ENCODE results near the gene HCFC1R1.

The HCFC1R1 gene

DNA sequence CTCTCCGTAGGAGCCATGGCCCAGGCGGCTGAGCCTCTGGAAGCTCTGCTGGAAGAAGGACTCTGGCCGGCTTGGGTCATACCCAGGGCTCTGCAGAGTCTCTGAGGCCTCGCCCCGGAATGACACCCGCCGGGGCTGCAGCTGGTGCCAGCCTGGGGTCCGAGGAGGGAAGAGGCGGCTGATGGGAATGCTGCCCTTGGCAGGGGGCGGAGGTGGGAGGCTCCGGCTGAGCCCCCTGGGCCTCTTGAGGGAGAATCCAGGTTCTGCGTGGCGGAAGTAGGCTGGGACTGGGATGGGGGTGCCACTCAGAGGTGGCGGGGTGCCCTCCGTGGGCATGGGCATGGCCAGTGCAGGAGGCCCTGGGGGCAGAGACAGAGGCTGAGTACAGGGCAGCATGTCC lies 47.1 kb downstream of the HCFC1R1 start:
- no peak for DNase-seq (ENCODE audit: low read depth in 2 of 2, low spot score in 1 of 2)

DNA sequence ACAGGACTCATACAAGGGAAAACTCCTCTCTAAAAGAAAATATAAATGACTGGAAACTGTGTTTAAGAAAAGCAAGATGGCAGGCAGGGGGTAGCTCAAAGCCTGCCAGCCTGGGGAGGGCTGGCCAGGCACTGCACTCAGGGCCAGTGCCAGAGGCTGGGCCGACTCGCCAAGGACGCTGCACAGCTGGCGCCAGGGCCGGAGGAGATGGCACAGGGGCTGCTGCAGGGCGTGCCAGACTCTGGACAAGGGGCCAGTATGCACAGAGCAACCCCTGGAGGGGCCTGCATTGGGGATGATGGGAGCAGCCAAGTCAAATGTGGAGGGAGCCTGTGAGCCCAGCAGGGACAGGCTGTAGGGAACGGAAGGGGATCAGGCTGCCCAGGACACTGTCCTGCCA lies 47.5 kb downstream of the HCFC1R1 start:
- no peak for DNase-seq (ENCODE audit: low read depth in 2 of 2, low spot score in 1 of 2)

DNA sequence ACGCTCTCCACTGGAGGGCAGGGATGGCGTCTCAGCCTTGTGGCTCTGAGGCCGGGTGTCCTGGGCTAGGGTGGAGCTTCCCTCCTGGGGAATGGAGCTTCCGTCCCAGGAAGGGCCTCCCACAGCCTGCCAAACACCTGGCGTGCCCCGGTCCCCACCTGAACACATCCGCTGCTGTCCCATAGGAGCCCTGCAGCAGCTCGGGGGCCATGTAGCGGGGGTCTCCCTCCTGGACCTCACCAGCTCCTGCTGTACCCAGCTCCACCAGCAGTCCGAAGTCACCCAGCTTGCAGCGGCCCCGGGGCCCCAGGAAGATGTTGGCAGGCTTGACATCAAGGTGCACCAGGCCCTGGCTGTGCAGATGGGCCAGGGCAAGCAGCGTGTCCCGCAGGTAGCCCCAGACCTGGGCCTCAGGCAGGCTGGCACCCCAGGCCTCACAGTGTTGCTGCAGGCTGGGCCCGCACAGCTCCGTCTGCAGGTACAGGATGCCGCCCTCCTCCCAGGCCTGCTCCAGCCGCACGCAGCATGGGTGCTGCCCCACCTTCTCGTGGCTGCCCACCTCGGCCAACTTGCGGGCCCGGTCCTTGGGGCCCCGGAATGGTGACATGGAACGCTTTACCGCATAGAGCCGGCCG lies 48.5 kb downstream of the HCFC1R1 start:
- DNase-seq (ENCODE audit: low read depth in 2 of 2, low spot score in 1 of 2): no peak

- no peak for DNase-seq (ENCODE audit: low read depth in 2 of 2, low spot score in 1 of 2)
Observed at GRCh38 chr16:2974319-2975056, 49.3 kb downstream of the HCFC1R1 start.

- DNase-seq (ENCODE audit: low read depth in 2 of 2, low spot score in 1 of 2): no peak
Observed at GRCh38 chr16:2973605-2974318, 50.0 kb downstream of the HCFC1R1 start.

GRCh38 chr16:2973093-2973492 lies 50.6 kb downstream of the HCFC1R1 start:
- DNase-seq (ENCODE audit: low read depth in 2 of 2, low spot score in 1 of 2): no peak
